Activated T-cell treated with anti-CD3 and anti-CD28 coated beads, Interleukin-2, amount 50 U/mL, for 1 hour (primary cell): ENCODE data around the gene PRKN.

Experiments used
- DNase-seq: peaks from one replicate; pipeline ENCODE4 v3.0.0-alpha.2; 2020

PRKN gene

DNA sequence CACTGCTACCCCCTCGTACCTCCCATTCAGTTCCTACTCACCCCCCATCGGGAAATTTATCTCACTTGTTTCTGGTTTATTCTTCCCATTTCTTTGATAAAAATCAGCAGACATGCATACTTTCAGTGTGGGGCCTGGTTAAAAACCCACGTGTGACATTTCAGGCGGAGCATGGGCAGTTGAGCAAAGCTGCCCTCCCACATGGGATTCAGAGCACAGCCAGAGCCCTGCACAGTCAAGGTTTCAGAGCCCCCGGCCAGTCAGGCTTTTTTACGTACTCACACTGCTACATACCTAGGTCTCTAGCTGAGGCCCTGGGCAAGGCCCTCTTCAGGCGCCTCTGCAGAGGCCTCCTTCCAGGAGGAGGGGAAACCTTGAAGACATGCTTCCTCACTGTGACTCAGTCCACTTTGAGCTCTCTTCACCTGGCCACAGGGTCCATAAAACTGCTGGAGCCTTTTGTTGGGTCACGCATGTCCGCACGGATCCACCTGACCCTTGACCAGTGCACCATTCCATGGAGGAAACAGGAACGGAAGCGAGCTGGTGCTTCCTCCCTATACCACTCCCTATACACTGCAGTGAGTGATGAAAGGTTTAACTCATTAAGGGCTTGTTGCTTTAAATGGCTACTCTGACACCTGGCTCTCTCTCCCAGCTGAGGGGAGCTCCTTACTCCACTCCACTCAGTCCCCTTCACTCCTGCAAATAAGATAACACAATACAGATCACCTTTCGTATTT, 713.3 kb downstream of the PRKN start:
- DNase-seq = no peak

DNA sequence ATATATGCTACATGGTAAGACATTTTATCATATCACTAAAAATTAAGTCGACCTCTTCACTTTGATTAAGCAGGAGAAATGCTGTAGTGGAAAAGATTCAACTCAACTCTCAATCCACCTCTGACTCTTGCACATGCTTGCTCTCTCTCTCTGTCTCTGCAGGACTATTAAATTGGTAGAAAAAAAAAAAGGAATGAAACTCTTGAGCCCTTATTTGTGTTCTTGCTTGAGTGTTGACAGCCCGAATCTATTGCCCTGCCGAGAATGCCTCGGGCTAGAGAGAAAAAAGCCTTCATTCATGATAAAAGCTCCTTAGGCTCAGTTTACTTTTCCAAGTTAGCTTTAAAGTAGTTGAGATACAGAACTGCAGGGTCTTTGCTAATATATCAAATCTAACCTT, 722.2 kb downstream of the PRKN start:
- no peak for DNase-seq

DNA sequence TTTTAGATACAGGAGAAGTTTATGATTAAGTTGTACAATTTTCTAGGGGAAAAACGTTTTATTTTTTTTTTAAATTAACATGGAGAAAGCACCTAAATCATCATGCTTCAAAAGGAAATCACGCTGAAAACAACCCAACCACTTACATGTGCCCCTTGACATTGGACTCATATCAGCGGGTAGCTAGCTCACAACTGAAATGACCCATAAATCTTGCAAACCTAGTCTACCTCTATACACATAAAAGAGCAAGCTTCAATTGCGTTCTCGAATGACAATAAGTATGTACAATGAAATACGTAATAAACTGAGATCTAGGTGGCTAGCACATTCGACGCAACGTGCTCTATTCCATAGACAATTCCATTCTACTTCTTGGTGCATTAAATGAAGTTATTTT, 730.8 kb downstream of the PRKN start:
- DNase-seq = no peak

DNA sequence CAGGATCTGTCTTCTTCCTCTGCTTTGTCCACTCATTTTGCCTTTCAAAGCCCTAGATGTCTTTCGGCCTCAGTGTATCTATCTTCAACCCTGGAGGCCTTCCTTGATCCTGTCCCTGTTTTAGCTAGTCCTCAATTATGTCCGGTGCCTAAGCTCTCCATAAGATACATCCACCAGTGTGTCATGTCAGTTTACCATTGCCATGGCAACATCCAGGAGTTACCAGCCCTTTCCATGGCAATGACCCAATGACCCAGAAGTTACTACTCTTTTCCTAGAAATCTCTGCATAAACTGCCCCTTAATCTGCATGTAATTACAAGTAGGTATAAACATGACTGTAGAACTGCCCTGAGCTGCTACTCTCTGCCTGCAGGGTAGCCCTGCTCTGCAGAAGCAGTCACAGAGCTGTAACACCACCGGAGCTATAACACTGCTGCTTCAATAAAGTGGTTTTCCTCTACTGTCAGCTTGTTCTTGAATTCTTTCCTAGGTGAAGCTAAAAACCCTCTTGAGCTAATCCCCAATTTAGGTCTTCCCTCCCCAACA, 741.6 kb downstream of the PRKN start:
- DNase-seq = no peak

DNA sequence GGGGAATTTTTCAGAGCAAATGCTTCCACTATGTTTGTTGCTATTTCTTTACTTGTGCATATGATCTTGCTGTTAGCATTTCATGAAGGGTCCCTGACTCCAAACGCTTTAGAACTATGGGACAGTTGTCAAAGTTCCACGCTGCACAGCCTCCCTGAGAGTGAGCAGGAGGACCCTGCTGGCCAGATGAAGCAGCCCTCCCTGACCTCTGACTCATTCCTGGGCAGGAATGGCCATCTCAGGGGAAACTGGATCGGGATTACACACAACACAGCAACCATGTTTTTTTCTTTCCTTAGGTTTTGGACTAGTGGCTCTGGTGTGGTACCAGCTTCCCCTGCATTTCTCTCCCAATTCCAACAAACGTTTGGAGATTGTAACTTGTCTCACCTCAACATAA, 742.9 kb downstream of the PRKN start:
- DNase-seq = no peak

DNA sequence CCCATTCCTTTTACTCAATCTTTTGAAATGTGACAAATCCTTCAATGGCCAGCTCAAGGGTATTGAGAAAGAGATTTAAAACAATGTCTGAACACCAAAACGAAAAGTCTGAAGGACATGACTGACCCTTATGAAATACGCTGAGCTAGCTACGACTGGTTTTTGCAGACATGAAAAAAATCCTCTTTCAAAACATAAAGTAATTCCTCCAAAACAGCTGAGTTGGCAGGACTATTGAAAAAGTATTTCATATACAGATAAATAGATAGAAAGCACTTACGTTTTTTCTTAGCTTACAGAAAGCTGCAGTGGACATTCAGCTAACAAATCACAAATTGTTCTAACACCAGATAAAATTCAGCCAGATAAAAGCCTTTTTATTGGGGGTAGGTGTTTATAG, 751.0 kb downstream of the PRKN start:
- DNase-seq = no peak

DNA sequence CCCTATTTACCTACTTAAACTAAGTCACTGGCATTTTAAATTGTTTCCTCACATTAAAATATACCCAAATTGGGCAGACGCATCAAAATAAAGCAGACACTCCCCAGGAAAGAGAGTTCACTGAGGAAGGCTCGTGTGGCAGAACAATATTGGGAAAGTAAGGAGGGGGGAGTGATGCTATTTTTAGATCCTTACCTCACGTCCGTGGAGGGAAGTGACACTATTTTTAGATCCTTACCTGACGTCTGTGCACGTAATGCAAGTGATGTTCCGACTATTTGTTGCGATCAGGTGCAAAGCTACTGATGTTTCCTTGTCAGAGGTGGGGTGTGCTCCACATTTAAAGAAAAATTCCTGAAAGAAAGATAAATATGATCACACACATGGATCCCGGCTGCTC, 754.5 kb downstream of the PRKN start:
- no peak for DNase-seq

DNA sequence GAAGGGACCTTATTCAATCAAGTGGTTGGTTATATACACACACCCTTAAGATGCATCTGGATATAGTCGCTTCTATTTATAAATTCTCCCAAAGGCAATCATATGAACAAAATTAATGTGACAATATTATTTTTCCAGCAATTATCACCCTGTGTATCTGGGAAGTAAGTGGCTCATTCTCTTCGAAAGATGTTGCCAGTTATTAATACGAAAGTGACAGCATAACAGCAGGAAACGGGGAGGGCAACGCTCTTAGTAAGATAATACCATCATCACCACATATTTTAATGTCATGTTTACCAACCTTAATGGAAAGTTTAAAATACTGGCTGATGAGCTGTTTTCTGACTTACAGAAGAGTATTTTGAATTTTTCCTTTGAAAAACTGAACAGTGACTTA, 756.5 kb downstream of the PRKN start:
- no peak for DNase-seq

DNA sequence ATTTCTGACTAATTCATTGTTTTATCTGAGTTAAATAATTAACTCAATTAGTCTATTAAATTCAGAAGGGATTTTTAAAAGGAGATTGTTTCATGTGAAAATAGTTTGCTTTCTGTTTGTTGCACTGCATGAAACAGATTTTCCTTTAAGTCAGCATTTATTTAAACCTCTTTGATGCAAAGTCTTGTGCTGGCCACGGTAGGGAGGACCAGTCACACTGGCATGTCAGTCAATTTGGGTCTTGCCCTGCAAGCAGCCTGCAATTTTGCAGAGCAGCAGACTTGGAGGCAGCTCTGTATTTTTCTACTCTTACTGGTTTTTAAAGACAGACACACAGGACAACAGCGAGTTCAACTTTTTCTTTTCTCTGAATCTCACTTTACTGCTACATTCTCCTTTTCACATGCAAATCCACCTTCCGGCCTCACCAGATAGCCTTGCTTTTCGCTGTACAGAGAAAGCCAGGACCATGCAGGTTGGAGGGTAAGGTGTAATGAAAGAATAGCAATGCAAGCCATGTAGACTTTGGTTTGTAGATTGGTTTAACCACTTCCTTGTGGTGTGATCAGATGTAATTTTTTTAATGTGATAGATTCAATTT, 763.8 kb downstream of the PRKN start:
- no peak for DNase-seq

DNA sequence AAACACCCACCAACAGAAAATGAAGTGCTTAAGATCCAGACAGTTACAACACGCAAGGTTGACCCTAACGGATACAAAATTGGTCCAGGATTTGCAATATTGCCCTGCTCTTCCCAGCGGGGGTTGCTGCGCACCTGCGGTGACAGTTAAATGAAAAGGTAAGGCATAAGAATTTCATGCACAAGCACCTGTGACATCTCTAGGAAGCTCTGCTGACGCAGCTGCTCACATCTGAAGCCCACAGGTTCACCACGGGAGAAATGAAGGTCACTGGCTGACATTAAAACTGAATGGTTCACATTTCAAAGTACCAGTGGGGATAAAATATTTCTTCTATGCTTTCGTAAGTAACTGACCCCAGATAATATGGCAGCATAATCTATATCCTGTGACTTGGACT, 764.4 kb downstream of the PRKN start:
- DNase-seq = no peak

DNA sequence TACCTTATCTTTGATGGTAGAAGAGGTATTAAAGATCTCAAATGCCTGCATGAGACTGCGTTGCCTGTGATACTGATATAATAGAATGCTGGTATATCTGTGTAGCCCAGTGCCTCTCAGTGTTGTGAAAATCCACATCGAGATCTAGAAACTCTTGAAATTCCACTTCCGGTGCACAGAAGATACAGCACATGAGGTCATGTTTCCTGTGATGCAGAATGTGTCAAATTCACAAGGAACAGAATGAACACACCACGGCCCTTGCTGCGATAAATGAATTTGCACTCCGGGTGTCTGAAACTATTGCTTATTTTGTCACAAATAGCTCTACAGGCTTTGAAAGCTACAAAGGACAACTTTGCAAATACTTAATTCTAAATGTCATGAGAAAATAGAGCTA, 765.8 kb downstream of the PRKN start:
- DNase-seq = no peak

DNA sequence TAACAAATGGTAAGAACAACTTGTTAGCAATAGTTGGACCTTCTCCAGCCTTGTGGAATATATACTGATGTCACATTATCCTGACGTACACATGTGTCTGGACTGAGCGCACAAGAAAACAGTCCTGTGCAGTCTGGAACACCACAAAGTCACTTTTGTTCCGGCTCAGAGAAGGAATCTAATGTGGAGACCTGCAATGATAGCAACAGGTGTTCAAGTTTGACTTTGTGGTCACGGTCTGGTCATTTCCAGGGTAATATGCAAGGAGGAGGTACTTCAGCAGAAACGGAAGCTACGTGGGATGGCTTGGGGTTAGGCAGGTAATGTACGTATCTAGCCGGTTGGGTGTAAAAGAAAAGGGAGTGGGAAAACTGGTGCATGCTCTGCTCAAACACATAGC, 766.5 kb downstream of the PRKN start:
- no peak for DNase-seq

DNA sequence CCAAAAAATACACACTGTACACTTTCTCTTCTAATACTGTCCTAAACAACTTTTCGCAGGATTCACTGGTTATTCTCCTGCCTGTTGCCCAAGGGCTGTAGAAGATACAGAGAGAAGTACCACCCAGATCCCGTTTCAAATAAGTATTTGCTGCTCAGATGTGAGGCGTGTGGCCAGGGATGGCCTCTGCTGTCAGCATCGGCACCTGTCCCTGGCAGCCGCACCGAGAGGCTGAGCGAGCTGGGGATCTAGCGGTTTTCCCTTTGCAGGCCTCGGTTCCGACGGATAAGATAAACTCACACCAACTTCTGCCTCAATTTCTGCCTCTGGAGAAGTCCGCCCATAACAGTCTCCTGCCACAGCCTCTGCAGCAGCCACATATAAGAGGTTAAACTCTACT, 768.5 kb downstream of the PRKN start:
- no peak for DNase-seq

DNA sequence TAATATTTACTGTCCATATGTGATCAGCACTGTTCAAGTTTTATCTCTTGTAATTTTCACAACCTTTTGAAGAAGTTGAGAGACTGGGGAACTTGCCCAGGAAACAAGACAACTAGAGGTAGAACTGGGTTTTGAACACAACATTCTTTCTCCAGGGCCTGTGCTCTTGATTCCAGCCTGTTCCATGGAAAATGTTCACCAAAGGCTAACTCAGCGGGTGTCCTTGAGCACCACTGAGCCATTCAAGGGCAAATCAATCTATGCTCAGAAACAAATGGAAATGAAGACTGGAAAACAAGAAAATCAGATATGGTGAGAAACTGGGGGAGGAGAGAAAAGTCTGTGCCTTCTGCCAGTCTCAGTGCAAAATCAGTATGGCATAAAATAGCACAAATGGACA, 771.5 kb downstream of the PRKN start:
- no peak for DNase-seq

DNA sequence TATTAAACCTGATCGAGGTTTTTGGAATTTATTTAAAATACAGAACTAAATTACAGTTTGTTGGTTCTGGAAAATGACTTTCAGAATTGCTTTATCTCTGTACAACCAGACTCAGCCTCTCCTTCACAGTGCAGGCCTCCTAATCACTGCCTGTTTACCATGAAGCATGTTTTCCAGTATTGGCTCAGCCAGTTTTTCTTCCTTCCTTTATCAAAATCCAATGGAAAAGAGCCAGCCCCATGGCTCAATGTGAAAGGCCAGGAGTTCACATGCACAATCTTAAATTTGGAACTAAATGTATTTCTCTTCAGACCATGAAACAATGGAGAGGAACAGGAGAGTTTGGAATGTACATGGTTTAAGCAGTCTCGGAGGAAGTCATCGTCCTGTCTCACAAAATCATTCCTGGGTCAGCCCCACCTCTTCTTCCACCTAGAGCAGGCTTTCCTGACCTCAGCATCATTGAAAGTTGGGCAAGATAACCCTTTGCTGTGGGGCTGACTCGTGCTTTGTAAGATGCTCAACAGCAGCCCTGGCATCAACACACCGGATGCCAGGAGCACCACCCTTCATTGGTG, 772.8 kb downstream of the PRKN start:
- no peak for DNase-seq

DNA sequence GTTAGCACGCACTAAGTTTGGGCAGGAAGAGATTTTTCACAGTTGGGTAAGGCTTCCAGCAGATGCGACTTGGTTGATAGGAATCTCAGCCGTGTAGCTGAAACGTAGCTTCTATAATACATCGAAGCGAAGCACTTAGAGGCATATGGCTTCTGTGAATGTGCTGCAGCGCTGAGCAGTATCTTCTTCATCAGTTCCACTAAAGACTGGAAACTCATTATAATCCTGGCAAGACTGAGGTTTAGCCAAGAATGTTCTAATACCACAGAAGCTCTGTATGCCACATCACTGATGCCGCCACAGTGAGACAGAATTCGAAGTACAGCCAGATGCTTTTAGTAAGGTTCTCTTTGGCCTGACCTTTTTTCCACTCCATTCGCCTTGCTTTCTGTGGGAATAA, 773.5 kb downstream of the PRKN start:
- DNase-seq = no peak

DNA sequence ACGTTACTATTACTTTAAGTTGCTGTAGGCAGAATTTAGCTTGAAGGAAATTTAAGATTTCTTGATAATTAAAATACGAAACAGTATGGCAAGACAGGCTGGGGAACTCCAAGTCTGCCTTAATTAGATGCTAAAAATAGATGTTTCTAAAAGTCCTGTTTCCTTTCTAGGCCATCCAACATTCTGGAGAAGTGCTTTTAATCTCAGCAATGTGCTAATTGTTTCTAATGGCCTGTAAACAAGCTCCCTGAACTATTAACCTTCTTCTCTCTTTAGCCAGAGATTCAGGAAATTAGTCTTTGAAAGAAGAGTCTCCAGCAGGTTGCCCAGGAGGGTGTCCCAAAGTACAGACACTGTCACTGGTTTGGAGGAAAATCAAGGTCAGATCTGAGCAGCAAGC, 776.4 kb downstream of the PRKN start:
- DNase-seq = no peak

DNA sequence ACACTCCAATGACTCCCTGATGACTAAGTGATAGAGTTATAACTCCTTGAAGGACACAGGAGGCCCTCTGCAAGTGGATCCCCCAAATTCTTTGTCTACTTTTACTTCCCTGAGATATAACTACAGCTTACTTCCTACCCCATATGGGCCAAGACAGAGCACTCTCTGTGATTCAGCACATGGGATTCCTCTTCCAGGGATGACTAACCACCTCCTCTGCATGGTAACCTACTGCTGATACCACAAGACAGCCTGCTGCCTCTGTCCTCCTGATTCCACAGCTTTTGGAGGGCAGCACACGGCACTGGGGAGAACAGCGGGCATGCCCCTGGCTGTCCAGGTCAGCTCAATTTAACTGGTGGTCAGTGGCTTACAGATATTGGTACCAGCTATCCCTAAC, 778.0 kb downstream of the PRKN start:
- no peak for DNase-seq

DNA sequence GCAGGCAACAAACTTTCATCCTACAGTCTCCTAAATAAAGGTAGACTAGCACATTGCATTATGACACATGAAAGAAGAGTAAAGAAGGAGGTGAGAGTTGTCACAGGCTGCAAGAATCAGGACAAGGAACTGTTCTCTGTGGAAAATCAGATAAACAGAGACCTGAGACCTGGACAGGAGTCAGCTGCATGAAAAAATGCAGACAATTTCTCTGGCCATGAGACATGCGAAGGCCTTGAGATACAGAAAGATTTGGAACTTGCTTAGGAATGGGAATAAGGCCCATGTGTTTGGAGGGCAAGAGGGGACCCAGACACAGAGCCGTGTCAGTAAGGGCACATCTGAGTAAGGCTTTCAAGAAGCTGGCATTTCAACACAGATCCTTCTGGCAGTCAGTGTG, 779.1 kb downstream of the PRKN start:
- no peak for DNase-seq

DNA sequence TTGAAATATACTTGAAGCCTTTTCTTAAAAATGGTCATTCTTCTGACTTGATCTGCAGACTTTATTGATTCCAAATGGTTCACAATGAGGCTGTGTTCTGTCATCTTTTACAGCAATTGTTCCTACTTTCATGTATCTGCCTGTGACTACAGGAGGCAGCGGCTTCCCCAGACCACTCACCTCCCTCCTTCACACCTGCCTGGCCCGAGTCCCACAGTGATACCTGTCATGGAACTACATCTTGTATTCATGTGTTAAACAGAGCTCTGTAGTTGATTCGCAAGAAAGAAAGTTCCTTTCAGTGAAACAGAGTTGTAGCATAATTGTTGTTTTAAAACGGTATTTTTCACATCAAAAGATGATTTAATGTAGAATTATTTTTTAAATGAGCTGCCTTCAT, 780.2 kb downstream of the PRKN start:
- no peak for DNase-seq

DNA sequence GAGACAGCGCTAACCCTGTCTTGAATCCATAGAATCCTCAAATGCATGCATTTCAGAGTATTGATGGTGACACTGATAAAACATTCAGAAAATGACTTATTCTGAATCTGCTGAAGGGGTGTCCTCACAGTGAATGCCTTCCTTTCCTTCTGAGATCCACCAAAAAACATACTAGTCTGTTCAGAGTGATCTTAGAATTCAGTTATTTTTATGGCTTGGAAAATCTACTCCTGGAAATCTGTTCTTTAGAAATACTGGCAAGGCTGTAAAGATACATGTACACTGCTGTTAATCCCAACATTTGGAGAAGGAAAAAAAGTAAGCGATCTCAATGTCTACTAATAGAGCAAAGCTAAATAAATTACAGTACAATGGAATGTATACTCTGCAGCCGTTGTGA, 781.1 kb downstream of the PRKN start:
- no peak for DNase-seq

DNA sequence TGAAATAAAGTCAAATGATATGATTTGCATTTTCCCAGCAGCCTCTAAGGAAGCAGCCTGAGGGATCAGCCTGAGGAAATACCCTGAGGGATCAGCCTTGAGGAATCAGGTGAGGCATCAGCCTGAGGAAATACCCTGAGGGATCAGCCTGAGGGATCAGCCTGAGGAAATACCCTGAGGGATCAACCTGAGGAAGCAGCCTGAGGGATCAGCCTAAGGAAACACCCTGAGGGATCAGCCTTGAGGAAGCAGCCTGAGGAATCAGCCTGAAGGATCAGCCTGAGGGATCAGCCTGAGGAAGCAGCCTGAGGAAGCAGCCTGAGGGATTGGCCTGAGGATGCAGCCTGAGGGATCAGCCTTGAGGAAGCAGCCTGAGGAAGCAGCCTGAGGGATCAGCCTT, 784.0 kb downstream of the PRKN start:
- no peak for DNase-seq

DNA sequence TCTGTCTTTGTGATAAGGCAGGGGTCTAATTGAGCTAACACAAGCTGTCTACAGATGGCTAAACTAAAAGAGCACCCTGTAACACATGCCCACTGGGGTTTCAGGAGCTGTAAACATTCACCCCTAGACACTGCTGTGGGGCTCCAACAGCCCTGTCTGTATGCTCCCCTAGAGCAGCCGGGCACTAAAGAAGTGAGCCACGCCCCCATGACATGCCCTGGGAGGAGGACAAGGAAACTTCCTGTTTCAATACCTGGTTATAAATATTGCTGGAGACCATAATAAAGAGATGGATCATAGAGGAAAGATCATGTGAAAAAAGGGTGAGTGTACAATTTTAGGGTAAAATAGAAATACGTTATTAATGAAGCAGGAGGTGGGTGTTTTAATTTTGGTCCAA, 786.0 kb downstream of the PRKN start:
- no peak for DNase-seq

DNA sequence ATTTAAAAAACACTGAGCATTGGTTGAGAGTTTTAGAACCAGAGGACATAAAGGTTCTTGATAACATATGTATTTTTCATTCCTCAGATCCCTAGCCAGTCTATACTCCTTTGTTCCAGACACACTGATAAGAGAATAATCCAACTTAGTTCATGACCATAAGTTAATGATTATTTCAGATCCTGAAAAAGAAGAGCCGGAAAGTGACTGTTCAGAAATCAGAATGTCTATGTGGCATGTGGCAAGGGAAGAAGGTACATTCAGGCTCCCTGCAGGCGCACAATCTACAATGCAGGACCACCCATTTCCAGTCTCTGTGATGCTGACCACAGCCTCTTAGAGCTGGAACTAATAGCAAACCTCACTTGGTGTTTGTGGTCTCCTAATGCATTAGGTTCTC, 787.0 kb downstream of the PRKN start:
- DNase-seq = no peak

DNA sequence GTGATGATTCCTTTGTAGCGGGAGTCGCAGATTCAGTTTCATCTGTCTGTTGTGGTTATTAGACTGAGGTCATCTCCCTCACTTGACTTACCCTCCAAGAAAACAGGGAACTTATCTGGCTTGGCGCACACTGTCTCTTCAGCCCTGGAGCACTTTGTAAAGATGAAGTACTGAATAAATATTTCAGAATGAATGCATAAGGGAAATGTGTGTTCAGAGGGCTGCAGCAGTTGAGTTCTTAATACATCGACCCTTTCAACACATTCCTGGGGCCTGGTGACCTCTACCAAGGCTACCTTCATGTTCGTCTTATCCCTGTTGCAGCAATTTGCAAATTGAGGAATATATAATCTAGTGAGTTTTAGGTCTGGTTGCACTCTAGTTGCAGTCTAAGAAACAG, 801.2 kb downstream of the PRKN start:
- DNase-seq = no peak
